GM18498 (cell line): ENCODE measurements around the gene PDZD2.
A peak's percentile ranks its signal among the peaks of the same experiment; 100 is the strongest.

ENCODE experiments used
- ATAC-seq: cut with Tn5 transposase; IDR thresholded peaks from one replicate; pipeline ENCODE4 v1.9.1; 2021; ENCODE audit warnings: mild to moderate bottlenecking, moderate library complexity; ENCODE audit not compliant: unreplicated experiment

Gene PDZD2

GRCh38 chr5:31637851-31638250, 1.1 kb upstream of the PDZD2 start:
- ATAC-seq, result no peak

DNA sequence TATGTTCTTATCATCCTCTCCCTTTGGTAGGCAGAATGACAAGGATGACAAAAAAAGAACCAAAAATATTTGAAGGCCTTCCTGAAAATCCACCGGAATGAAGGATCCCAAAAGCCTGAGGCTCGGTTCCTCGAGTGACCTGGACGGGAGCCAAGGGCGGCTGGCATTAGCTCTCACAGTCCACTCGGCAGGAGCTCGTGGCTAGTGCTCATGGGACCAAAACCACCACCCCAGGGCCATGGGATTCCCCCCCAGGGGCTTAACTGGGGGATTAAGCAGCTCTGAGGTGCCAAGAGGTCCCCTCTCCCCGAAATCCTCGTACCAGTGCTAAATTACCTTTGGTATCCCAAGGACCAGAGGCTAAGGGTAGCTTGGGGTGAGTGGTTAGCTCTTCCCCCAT, 586 bp upstream of the PDZD2 start:
- peak; percentile 4 for ATAC-seq

- peak; percentile 18 for ATAC-seq
These were observed 815 bp downstream of the PDZD2 start for GRCh38 chr5:31639481-31640411.

DNA sequence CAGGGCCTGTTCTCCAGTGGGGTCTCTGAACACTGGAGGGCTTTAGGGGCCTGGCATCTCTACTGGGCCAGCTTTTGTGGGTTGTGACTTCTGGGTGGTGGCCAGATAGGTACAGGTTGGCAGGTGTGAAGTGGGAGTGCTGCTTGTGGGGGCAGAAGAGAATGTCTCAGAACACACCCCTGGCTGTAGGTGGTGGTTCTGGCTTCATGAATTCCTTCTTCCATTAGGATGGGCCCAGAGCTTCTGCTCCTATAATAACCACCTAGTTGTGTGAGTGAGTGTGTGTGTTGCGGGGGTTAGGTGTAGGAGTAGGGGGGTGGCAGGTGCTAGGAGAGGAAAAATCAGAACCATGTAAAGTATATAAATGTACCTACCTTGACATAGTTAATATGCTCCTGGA, 1.6 kb downstream of the PDZD2 start:
- no peak for ATAC-seq

- no peak for ATAC-seq
These were observed 2.1 kb downstream of the PDZD2 start for GRCh38 chr5:31641059-31641458.

DNA sequence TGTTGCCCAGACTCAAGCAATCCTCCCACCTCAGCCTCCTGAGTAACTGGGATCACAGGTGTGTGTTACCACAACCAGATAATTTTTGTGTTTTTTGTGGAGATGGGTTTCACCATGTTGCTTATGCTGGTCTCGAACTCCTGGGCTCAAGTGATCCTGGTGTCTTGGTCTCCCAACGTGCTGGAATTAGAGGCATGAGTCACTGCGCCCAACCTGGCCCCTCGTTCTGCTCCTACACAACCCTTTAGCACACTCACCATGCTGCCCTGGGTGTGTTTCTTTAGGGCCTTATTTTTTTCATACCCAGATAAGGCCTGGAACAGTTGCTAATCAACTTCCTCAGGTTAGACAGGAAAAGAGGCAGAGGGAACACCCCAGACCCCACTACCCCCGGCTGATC, 2.6 kb downstream of the PDZD2 start:
- ATAC-seq, result no peak

DNA sequence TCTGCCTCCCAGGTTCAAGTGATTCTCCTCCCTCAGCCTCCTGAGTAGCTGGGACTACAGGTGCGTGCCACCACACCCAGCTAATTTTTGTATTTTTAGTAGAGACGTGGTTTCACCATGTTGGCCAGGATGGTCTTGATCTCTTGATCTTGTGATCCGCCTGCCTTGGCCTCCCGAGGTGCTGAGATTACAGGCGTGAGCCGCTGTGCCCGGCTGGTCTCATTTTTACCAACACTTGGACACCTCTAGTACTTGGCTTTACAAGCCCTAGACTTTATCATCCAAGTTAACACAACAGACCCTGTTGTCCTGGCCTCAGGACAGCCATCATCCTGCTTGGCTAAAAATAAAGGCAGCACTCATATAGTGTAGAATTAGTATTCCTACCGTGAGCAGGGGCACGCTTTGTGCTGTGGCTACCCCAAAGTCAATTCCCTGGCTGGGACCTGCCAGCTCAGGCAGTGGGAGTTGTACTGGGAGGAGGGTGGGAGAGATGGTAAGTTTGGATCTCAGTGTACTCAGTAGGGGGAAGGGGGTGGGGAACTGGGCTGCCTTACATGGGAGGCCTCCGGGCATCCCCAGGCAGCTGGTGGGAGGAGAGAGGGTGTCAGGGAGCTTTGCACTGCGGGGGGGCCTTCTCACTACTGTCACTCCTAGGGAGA, 6.6 kb downstream of the PDZD2 start:
- ATAC-seq, result no peak

- ATAC-seq, result no peak
These were observed 9.4 kb downstream of the PDZD2 start for GRCh38 chr5:31648326-31648725.

GRCh38 chr5:31651241-31651640, 12.3 kb downstream of the PDZD2 start:
- ATAC-seq, result no peak

- no peak for ATAC-seq
These were observed 16.6 kb downstream of the PDZD2 start for GRCh38 chr5:31655491-31655890.

DNA sequence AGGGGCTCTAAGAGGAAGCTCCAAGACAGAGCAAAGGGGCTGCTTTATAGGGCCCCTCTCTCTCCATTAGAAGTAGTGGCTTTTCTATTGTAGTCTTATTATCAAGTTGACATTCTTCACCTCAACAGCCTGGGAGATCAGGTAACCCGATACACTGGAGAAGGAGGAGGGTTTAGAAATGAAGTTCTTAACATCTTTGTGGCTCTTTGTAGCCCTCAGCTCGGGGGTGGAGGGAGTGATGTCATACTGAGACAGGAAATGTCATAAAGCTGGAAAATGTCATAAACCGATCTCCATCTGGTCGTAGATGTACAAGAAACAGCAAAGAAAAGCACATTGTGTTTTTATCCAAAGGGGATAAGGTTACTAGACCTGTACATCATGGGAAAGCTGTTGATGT, 17.9 kb downstream of the PDZD2 start:
- no peak for ATAC-seq

GRCh38 chr5:31657315-31657979, 18.5 kb downstream of the PDZD2 start:
- no peak for ATAC-seq

DNA sequence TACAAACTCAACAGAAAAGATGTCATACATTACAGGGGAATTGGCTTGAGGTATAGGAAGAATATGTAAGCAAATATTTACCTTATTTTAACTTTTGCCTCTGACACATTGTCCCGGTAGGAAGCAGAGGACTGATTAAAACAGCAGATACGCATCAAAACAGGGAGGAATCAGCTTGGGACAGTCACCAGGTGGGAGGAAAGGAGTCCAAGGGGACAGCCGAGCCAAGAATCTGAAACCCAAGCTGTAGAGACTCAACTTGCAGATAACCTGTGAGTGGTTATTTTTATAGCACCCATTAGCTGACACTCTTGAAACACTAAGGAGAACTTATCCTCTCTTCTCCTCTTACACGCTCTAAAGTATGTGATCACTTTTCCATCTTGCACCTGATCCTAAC, 22.3 kb downstream of the PDZD2 start:
- no peak for ATAC-seq

DNA sequence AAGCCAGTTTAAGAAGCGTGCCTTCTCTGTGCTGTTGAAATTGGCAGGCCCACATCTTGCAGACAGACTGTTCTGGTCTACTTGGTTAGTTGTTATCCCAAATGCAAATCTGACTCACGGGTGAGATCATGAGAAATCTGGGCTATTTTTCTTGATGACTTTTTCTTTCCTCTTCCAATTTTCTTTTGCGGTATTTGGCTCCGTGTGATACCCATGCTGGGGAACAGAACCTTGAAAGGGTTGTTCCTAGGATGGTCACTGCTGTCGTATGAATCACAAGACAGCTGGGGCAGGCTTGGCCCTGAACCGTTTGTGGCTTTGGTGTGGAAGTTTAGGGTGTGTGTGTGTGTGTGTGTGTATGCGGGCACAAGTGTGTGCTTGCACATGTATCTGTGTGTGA, 24.6 kb downstream of the PDZD2 start:
- no peak for ATAC-seq

DNA sequence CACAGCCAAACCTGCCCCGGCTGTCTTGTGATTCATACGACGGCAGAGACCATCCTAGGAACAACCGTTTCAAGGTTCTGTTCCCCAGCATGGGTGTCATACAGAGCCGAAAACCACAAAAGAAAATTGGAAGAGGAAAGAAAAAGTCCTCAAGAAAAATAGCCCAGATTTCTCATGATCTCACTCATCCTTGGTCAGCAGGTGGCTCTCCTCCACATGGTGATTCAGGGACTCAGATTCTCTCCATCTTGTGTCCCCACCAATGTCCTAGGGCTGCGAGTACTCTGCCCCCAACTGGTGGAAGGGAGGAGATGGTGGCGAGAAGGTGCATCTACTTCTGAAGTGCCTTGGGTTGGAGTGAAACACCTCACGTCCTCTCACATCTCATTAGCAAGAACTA, 25.6 kb downstream of the PDZD2 start:
- no peak for ATAC-seq

- no peak for ATAC-seq
These were observed 32.4 kb downstream of the PDZD2 start for GRCh38 chr5:31671339-31671741.

DNA sequence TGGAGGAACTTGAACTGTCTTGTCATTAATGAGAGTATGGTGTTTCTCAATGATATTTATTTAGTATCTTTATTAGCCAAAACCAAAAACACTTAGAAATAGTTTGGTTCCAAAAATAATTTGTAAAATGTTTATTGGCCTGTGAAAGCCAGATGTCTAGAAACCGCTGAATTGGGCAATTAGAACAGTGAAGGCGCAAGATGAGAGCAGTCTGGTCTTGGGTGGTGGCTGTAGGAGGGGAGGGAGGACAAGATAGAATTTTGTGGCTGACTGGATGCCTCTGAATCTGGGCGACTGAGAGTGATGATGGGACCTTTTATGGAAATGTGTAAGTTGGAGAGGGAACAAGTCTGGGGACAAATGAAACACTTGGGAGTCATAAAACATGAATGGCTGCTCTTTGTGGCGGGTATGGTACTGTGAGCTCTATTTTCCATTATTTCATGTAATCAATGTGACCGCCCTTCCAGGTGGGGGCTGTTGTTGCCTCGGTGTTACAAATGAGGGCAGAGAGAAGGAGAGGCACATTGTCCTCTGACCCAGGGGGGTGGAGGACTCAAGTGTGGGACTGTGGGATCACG, 35.5 kb downstream of the PDZD2 start:
- no peak for ATAC-seq

- no peak for ATAC-seq
These were observed 36.5 kb downstream of the PDZD2 start for GRCh38 chr5:31675472-31675871.

GRCh38 chr5:31678180-31678579, 39.2 kb downstream of the PDZD2 start:
- no peak for ATAC-seq

DNA sequence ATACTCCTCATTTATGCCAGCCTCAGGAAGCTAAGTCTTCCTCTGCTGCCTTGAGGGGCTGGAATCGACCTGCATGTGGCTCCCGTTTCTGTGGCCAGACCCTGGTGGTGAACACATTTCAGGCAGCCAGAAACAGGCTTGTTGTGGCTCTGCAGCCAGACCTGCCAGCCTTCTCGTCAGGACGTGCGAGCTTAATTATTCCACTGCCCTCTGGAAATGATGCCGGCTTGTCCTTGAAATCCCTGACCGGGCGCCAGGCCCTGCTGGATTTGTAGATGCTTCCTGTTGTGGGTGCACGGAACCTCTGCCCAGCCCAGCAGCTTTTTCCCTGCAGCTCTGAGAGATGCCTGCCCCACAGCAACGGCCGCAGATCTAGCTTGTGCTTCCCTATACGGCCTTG, 41.6 kb downstream of the PDZD2 start:
- no peak for ATAC-seq

DNA sequence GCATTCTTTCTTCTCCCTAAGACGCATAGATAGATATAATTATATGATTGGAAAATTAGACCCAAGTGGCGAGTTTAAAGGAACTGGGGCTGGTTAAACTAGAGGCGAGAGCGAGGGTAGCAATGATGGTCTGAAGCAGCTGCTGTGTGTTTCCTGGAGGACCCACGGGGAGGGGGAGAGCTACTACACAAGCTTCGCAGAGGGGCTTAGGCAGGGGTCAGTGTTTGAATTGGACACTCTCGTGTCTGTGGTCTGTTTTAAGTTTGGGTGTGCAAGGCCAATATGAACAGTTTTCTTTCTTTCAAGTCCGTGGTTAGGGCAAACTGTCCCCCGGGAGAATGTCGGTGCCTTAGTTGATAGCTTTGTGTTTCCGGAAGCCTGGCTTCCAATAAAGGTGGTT, 43.1 kb downstream of the PDZD2 start:
- ATAC-seq, result no peak
